G401 (cell line): ENCODE data around the gene SFT2D3. TPM values are rescaled to one million over a fixed set of nuclear protein-coding genes. Genes with fewer than 3 reads are reported as not detected.
A peak's percentile ranks its signal among the peaks of the same experiment; 100 is the strongest.

Source experiments
- DNase-seq: peaks from one replicate; pipeline ENCODE4 v3.0.0-alpha.2; 2015; ENCODE audit warnings: low spot score
- in situ Hi-C: cut with HindIII; loops from 2 replicates; pipeline ENCODE4 v1.10.0; 2016; ENCODE audit warnings: low sequenced_read_pairs, mixed read lengths
- total RNA-seq: library from RNA; depleted of rRNA; stranded (reverse); fragments of >200 nt; shearing (Covaris generic); gene quantifications from 2 replicates; pipeline ENCODE4 v1.2.3, GENCODE V29; 2014

The SFT2D3 gene
- total RNA-seq, 1 experiment from 2014 or later, result 11.7 TPM

GRCh38 chr2:127703282-127703681, 2.0 kb downstream of the SFT2D3 start:
- no peak for DNase-seq
- in situ Hi-C loops, result no loop called here

- no peak for DNase-seq
- in situ Hi-C loops, result no loop called here
Observed at GRCh38 chr2:127704641-127705390, 3.5 kb downstream of the SFT2D3 start.

- DNase-seq, result no peak
- in situ Hi-C loops, result no loop called here
Observed at GRCh38 chr2:127705391-127706065, 4.2 kb downstream of the SFT2D3 start.

DNA sequence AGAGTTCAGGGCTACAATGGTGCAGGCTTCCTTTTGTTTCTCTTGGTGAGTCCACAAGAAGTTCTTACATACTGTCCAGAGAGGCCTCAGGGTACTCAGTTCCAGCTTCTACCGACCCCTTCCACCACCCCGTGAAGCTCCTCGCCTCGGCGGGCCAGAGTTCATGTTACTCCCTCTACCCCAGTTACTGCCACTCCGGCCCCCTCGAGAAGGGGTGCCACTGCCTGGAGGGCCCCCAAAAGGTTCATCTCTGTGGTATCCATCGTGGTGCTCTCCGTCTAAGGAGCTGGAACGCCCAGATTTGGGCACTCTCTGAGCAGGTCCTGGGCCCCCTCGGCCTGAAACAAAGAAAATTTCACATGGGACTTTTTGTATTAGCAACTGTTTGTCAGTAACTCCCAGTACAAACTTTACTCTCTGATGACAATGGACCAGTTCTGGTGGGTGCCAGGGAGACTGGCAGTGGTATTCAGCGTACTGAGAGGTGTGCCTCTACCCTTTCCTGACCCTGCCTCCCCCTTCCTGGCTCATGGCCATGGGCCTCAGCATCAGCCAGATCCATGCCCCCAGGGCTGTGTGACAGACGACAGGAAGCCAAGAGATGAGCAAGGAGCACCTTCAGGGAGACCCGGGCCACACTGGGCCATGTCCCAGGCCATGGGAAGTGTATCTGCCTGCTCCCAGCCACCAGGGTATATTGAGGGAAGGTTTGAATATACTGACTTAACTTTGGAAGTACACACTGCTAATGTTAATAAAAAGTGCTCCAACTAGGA, 5.1 kb downstream of the SFT2D3 start:
- in situ Hi-C loops, result no loop called here
- DNase-seq, result no peak

GRCh38 chr2:127707890-127708648, 6.8 kb downstream of the SFT2D3 start:
- DNase-seq, result peak; percentile 22
- in situ Hi-C loops, result no loop called here

GRCh38 chr2:127709336-127709735, 8.0 kb downstream of the SFT2D3 start:
- in situ Hi-C loops, result no loop called here

GRCh38 chr2:127712999-127713398, 11.7 kb downstream of the SFT2D3 start:
- DNase-seq, result no peak
- in situ Hi-C loops, result no loop called here

More at GRCh38 chr2:127709336-127709735, 8.0 kb downstream of the SFT2D3 start:
- no peak for DNase-seq

DNA sequence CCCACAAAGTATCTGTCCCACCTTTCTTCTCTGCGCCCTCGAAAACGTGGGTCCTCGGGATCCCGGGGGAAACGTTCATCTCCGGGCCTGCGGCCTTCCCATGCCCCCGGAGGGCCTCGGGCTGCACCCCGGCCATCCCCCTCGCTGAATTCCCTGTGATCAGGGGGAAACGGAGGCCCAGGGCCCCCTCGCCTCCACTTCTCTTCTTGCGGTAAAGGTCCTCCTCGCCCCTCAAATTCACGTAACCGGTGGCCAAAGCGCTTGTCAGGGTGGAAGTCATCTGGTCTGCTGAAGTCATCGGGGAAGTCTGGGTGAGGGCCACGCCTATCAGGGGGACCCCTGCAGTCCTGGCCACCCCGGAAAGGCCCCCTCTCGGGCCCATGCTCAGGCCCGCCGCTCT, 12.3 kb downstream of the SFT2D3 start:
- in situ Hi-C loops, result no loop called here
- no peak for DNase-seq

DNA sequence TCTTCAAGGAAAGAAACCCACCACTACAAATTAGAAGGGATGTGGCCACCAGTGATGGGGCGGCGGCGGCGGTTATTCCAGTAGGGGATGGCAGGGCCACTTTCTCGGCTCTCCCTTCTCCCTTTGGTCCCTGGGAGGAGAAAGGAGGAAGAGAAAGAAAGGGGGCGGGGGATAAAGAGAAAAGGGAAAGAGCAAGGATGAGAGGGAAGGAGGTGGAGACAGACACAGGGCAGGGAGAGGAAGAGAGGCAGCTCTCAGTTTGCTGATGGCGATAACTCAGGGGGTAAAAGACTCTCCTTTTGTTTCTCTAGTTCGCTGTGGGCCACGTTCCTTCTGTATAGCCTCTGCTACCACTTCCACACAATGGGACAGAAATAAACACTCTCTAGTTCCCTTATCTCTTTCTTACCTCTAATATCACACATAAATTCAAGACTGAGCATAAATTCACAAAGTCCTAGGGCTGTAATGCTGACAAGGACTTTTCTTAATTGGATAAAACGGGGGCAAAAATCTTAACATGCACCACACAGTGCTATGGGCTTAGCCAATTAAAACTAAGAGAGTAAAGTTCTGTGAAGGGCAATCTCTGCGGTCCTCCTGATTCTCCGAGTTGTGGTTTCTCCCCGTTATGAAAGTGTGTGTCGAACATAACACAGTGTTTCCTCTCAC, 14.6 kb downstream of the SFT2D3 start:
- DNase-seq, result no peak
- in situ Hi-C loops, result no loop called here

DNA sequence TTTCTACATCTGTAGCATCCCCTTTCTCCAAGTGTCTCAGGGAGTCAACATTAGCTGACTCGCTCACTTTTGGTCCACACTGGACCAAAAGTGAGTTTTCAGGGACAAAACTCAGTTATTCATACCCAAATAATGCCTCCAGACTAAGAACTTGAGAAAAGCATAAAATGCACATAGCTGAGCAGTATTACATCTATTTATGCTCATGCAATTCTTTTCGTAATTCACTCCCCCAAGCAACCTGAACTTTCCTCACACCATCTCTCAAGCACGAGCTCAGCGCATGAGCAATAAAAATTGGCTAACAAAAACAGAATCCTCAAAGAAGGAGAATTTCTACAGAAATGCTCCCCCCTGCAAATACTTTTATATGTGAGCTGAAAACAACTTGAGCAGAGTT, 17.0 kb downstream of the SFT2D3 start:
- in situ Hi-C loops, result no loop called here
- no peak for DNase-seq

DNA sequence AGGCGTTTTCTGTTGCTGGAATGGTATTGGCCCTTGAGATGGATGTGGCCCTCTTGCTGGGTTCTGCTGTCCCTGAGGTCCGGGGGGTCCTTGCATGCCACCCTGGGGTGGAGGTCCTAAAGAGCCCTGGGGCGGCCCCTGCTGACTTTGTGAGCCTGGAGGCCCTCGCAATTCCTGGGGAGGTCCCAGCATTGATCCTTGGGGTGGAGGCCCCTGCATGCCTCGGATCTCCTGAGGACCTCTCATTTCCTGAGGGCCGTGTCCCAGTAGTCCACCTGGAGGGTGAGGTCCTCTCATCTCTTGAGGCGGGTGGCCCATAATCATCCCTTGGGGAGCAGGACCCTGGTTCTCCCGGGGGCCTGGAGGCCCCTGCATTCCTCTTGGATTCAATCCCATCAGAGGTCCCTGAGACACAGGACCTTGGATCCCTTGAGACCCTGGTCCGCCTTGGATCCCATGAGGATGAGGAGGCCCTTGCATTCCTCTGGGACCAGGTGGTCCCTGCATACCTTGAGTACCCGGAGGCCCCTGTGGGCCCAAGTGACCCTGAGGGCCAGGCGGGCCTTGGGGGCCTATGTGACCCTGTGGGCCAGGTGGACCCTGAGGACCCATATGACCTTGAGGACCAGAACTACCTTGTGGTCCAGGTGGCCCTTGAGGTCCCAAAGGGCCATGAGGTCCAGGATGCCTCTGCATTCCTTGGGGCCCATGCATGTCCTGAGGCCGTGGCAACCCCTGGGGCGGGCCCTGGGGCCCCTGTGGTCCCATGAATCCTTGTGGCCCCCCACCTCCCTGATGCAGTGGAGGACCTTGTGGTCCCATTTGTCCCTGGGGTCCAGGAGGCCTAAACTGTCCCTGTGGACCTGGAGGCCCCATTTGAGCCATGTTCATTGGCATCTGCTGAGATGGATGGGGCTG, 18.3 kb downstream of the SFT2D3 start:
- in situ Hi-C loops, result no loop called here
- no peak for DNase-seq

DNA sequence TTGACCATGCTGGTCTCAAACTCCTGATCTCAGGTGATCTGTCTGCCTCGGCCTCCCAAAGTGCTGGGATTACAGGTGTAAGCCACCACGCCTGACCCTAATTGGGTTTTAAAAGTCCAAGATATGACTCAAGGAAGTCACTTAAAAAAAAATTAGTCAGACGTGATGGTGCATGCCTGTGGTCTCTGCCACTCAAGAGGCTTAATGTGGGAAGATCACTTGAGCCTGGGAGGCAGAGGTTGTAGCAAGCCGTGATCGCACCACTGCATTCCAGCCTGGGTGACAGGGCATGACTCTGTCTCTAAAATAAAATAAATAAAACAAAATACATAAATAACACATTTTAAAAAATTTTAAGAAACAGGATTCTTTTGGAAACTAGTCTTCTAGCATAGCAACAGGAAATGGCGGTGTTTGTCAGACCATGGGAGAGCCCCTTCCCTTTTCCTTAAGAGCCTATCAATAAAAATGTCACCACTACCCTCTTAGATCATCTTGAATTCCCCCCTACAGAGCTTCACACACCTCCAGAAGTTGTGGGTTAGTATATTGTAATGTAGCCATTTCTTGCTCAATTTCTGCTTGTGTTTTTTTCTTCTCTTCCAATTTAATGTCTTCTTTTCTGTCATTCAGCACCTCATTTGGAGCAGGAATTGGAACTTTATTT, 20.1 kb downstream of the SFT2D3 start:
- in situ Hi-C loops, result no loop called here
- DNase-seq, result no peak

DNA sequence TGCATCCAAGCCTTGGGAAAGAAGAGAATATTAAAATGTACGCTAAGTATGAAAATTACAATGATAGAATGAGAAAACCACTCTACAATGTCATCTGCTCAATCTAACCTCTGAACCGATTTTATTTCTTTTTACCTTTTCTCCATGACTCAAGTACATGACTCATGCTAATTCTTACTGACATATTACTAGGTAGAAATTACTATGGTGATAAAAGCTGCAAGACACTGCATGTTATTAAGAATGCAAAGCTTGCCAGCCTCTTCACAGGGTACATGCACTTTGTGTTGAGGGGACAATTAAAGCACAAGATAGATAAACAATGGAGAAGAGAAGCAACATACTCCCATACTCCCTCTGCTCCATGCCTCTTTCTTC, 20.7 kb downstream of the SFT2D3 start:
- in situ Hi-C loops, result no loop called here
- DNase-seq, result no peak

DNA sequence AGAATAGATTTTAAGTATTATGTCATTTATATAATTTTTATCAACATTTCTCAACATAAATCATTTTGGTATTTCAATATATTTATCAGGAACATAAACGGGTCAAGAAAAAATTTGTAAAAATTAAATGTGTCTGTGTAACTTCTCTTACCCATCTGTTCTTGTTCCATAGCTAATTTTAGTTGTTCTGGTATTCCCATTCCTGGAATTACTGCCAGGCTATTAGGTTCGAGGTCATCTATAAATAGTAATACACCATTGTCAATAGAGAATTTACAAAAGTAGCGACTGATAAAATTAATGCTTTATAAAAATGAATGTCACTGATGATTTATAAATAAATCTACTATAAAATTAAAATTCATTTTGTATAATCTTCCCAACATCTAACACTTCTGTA, 21.5 kb downstream of the SFT2D3 start:
- in situ Hi-C loops, result no loop called here

GRCh38 chr2:127726158-127726880, 25.0 kb downstream of the SFT2D3 start:
- no peak for DNase-seq
- in situ Hi-C loops, result no loop called here

More for the DNA sequence above, 21.5 kb downstream of the SFT2D3 start:
- no peak for DNase-seq

GRCh38 chr2:127733113-127733815, 32.0 kb downstream of the SFT2D3 start:
- no peak for DNase-seq
- in situ Hi-C loops, result no loop called here
